HG02970 (cell line): ENCODE measurements around the gene SLAMF1.
"Not testable (repeated sequence)": the region's sequence is repeated elsewhere in the genome, so short reads cannot be mapped to it uniquely, and the experiment has no call there.

ENCODE experiments used
- ATAC-seq: cut with Tn5 transposase; IDR thresholded peaks from one replicate; pipeline ENCODE4 v1.9.1; 2021; ENCODE audit warnings: mild to moderate bottlenecking, moderate library complexity, moderate number of reproducible peaks; ENCODE audit not compliant: unreplicated experiment, low FRiP score

The SLAMF1 gene

DNA sequence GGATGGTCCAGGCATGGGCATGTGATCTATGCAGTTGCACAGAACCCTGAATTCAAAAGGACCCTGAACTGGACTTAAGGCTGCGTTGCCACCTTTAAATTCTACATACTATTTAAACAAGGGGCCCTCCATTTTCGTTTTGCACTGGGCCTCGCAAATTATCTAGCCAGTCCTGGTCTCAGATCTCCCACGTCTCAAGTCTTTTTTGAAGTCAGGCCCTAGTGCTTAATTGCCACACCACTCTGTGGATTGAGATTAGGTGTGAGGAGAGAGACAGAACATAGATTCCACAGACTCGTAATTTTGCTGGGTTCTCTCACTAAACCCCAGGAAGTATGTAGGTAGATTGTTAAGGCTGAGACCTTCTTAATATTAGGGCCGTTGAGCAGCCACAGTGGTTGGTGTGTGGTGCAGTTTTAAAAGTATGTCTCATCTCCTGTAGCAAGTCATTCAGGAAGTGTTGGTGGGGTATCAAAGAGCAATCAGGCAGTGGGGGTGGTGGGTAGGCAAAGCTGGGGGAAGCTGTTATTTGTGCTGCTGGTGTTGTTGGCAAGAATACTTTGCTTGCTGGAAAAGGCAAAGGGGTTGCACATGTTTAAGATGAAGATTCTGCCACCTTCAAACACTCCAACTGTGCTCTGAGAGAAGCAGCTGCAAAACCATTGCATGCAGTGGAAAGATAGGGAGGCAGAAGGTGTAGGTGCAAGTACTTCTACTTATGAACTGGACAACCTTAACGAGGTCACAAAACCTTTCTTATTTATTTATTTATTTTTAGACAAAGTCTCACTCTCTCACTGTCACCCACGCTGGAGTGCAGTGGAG is 78.8 kb downstream of the SLAMF1 start:
- ATAC-seq, result no peak

- ATAC-seq, result no peak
Observed at GRCh38 chr1:160567341-160567740, 79.5 kb downstream of the SLAMF1 start.

- ATAC-seq, result no peak
Observed at GRCh38 chr1:160565564-160565963, 81.3 kb downstream of the SLAMF1 start.

DNA sequence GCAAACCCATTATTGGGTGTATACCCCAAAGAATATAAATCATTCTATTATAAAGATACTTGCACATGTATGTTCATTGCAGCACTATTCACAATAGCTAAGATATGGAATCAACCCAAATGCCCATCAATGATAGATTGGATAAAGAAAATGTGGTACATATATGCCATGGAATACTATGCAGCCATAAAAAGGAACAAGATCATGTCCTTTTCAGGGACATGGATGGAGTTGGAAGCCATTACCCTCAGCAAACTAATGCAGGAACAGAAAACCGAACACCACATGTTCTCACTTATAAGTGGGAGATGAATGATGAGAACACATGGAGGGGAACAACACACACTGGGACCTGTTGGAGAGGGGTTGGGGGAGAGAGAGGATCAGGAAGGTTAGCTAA is 83.6 kb downstream of the SLAMF1 start:
- not testable (repeated sequence) for ATAC-seq

DNA sequence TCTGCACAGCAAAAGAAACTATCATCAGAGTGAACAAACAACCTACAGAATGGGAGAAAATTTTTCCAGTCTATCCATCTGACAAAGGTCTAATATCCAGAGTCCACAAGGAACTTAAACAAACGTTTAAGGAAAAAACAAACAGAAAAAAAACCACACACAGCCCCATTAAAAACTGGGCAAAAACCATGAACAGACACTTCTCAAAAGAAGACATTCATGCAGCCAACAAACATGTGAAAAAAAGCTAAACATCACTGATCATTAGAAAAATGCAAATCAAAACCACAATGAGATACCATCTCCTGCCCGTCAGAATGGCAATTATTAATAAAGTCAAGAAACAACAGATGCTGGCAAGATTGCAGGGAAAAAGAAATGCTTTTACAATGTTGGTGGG is 84.1 kb downstream of the SLAMF1 start:
- ATAC-seq, result not testable (repeated sequence)

DNA sequence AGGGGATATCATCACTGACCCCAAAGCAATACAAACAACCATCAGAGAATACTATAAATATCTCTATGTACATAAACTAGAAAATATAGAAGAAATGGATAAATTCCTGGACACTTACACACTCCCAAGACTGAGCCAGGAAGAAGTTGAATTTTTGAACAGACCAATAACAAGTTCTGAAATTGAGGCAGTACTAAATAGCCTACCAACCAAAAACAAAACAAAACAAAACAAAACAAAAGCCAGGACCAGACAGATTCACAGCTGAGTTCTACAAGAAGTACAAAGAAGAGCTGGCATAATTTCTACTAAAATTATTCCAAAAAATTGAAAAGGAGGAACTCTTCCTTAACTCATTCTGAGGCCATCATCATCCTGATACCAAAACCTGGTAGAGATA is 86.0 kb downstream of the SLAMF1 start:
- no peak for ATAC-seq

- ATAC-seq, result no peak
Observed at GRCh38 chr1:160560045-160560705, 86.7 kb downstream of the SLAMF1 start.

DNA sequence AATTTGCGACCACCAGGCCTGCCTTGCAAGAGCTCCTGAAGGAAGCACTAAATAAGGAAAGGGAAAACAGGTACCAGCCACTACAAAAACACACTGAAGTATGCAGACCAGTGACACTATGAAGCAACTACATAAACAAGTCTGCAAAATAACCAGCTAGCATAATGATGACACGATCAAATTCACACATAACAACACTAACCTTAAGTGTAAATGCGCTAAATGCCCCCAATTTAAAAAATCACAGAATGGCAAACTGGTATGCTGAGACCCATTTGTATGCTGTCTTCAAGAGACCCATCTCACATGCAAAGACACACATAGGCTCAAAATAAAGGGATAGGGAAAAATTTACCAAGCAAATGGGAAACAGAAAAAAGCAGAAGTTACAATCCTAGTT is 87.4 kb downstream of the SLAMF1 start:
- not testable (repeated sequence) for ATAC-seq

DNA sequence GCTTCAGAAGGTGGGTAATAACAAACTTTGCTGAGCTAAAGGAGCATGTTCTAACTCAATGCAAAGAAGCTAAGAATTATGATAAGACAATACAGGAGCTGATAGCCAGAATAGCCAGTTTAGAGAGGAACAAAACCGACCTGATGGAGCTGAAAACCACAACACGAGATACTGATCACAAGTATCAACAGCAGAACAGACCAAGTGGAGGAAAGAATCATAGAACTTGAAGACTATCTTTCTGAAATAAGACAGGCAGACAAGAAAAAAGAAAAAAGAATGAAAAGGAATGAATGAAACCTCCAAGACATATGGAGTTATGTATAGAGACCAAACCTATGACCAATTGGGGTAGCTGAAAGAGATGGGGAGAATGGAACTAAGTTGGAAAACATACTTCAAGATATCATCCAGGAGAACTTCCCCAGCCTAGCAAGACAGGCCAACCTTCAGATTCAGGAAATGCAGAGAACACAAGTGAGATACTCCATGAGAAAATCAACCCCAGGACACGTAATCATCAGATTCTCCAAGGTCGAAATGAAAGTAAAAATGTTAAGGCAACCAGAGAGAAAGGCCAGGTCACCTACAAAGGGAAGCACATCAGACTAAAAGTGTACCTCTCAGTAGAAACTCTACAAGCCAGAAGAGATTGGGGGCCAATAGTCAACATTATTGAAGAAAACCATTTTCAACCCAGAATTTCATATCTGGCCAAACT is 88.0 kb downstream of the SLAMF1 start:
- no peak for ATAC-seq
